CD4-positive, alpha-beta memory T cell (primary cell): ENCODE measurements around the gene ATP10D. TPM values are rescaled to one million over a fixed set of nuclear protein-coding genes. Genes with fewer than 3 reads are reported as not detected.

Experiments used
- CTCF ChIA-PET: fragments of 350-600 bp; sonication (Branson Sonifier 250); formaldehyde crosslinking; loops from one replicate; lab custom pipeline; 2021; ENCODE audit warnings: inconsistent platforms; ENCODE audit not compliant: partially characterized antibody; lab: Charles Lee
- POLR2A ChIA-PET: fragments of 350-600 bp; sonication (Branson Sonifier 250); formaldehyde crosslinking; loops from one replicate; lab custom pipeline; 2021; ENCODE audit not compliant: partially characterized antibody; lab: Charles Lee
- DNase-seq, 5 donors: peaks; one replicate each; pipeline versions ENCODE4 v3.0.0 to v3.0.0-alpha.2; 2020 to 2022; ENCODE audit warnings: mixed read lengths in 1 of 5
- H3K27ac ChIP-seq: one replicate; pipeline ENCODE4 v1.7.0; 2013; ENCODE audit warnings: low read depth, low read length
- H3K27me3 ChIP-seq: 2 replicates; pipeline ENCODE4 v1.7.0; 2013; ENCODE audit warnings: mild to moderate bottlenecking, low read length, moderate library complexity; ENCODE audit not compliant: insufficient read depth
- H3K36me3 ChIP-seq: 2 replicates; pipeline ENCODE4 v1.7.0; 2013; ENCODE audit warnings: mild to moderate bottlenecking, low read length, moderate library complexity; ENCODE audit not compliant: insufficient read depth
- H3K4me1 ChIP-seq: 2 replicates; pipeline ENCODE4 v1.7.0; 2013; ENCODE audit warnings: mild to moderate bottlenecking, low read length, moderate library complexity; ENCODE audit not compliant: insufficient read depth
- H3K4me3 ChIP-seq, 2 donors: one replicate each; pipeline ENCODE4 v1.7.0; 2013; ENCODE audit warnings: low read length in 2 of 2, mild to moderate bottlenecking in 1 of 2
- H3K9me3 ChIP-seq, 2 donors: one replicate each; pipeline ENCODE4 v1.7.0; 2013; ENCODE audit warnings: low read length in 2 of 2, control low read depth in 1 of 2; ENCODE audit not compliant: control insufficient read depth in 1 of 2
- H3K27ac Mint-ChIP-seq, 7 donors: one replicate each; pipeline ENCODE4 v1.8.0; 2020 to 2021; ENCODE audit warnings: mixed read lengths in 7 of 7, mild to moderate bottlenecking in 6 of 7, inconsistent platforms in 3 of 7, moderate library complexity in 3 of 7
- H3K27me3 Mint-ChIP-seq, 2 donors: one replicate each; pipeline ENCODE4 v1.8.0; 2020 to 2021; ENCODE audit warnings: mixed read lengths in 2 of 2
- H3K36me3 Mint-ChIP-seq, 2 donors: one replicate each; pipeline ENCODE4 v1.8.0; 2020 to 2021; ENCODE audit warnings: mixed read lengths in 2 of 2, inconsistent platforms in 1 of 2, mild to moderate bottlenecking in 1 of 2
- H3K4me1 Mint-ChIP-seq, 4 donors: one replicate each; pipeline ENCODE4 v1.8.0; 2020 to 2021; ENCODE audit warnings: mixed read lengths in 4 of 4, mild to moderate bottlenecking in 1 of 4
- H3K4me3 Mint-ChIP-seq, 8 donors: one replicate each; pipeline ENCODE4 v1.8.0; 2020 to 2021; ENCODE audit warnings: mixed read lengths in 8 of 8, mild to moderate bottlenecking in 7 of 8, moderate library complexity in 6 of 8, inconsistent platforms in 3 of 8
- H3K9me3 Mint-ChIP-seq, 8 donors: one replicate each; pipeline ENCODE4 v1.8.0; 2020 to 2021; ENCODE audit warnings: mixed read lengths in 8 of 8, mild to moderate bottlenecking in 5 of 8, inconsistent platforms in 3 of 8, moderate library complexity in 1 of 8
- intact Hi-C: fragments of 100-400 bp; cut with micrococcal nuclease; formaldehyde crosslinking; loops from one replicate; pipeline ENCODE4 v1.15.1; 2023
- polyA plus RNA-seq, 2 donors: library from polyadenylated mRNA; unstranded; fragments of 300-500 nt; fragmentation: Illumina TruSeq; gene quantifications; one replicate each; pipeline ENCODE4 v1.2.3, GENCODE V29; 2021
- total RNA-seq, 2 experiments: library from RNA; stranded (reverse); gene quantifications; one replicate each; pipeline ENCODE4 v1.2.3, GENCODE V29; 2021

ATP10D gene
- total and polyA plus RNA-seq, 4 experiments from 2014 or later = 2.0 to 4.2 (median 2.9) TPM

DNA sequence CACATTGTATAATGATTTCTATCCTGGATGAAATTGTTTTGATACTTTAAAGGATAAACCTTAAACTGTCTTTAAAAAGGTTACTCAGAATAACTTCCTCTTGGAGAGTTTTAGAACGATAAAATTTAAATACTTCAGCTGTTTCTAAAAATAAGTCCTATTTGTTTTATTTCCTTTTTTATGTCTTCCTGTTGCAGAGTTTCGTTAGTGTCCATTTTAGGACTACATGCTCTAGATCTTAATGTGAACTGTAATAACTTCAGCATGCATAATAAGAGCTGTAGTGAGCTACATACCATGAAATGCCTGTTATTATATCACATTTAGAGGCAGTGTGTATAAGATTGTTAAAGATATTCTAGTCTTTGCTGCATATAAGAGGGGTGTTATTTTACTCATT, 14.6 kb downstream of the ATP10D start:
- H3K27ac Mint-ChIP-seq = no peak overlapping the region
- Histone ChIP-seq H3K36me3 (no peaks in the 10 kb centered on the region), H3K27me3 (no peaks in the 10 kb centered on the region), H3K4me1 (no peaks in the 10 kb centered on the region), H3K27ac (no peak overlapping the region), H3K9me3 (no peaks in the 10 kb centered on the region), H3K4me3 (no peak overlapping the region)
- intact Hi-C loops = no loop called here
- ChIA-PET CTCF (no interaction called here), POLR2A (interaction anchor here (1.2 kb wide), 1 partner anchor 36 kb away, joined by 4 read pairs; the partner anchor contains the start of gene COMMD8)
- DNase-seq = no peak
- no peaks in the 10 kb centered on the region for H3K9me3 Mint-ChIP-seq
- peaks cover 0 to 2% (median 0%) of the 10 kb centered on the region in 4 donors for H3K4me1 Mint-ChIP-seq
- no peaks in the 10 kb centered on the region for H3K27me3 Mint-ChIP-seq
- H3K36me3 Mint-ChIP-seq = no peaks in the 10 kb centered on the region
- no peak overlapping the region for H3K4me3 Mint-ChIP-seq

DNA sequence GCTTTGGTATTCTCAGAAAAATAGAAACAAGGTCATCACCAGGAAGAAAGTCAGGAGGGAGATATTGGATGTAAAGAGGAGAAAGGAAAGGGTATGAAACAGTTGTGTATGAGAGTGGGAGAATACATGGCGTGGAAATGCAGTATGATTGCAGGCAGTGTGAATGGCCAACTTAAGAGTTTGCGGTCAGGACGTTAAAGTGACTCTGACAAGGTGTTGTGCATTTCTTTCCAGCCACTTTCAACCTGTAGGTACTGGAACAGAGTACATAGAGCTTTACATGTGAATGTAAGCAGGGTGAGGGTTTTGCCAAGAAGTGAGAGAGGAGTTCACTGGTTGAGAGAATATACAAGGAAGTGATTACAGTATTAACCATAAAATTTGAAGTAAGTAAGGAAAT, 15.7 kb downstream of the ATP10D start:
- intact Hi-C loops = no loop called here
- Mint-ChIP-seq H3K4me3 (no peak overlapping the region), H3K27me3 (no peaks in the 10 kb centered on the region), H3K36me3 (no peaks in the 10 kb centered on the region), H3K4me1 (peaks cover 0 to 2% (median 0%) of the 10 kb centered on the region in 4 donors), H3K27ac (no peak overlapping the region), H3K9me3 (no peaks in the 10 kb centered on the region)
- CTCF ChIA-PET = no interaction called here
- no peaks in the 10 kb centered on the region for H3K27me3 ChIP-seq
- no peaks in the 10 kb centered on the region for H3K4me1 ChIP-seq
- no peaks in the 10 kb centered on the region for H3K36me3 ChIP-seq
- no peaks in the 10 kb centered on the region for H3K9me3 ChIP-seq
- no peak for DNase-seq
- no peak overlapping the region for H3K27ac ChIP-seq
- H3K4me3 ChIP-seq = no peak overlapping the region
- POLR2A ChIA-PET = no interaction called here

DNA sequence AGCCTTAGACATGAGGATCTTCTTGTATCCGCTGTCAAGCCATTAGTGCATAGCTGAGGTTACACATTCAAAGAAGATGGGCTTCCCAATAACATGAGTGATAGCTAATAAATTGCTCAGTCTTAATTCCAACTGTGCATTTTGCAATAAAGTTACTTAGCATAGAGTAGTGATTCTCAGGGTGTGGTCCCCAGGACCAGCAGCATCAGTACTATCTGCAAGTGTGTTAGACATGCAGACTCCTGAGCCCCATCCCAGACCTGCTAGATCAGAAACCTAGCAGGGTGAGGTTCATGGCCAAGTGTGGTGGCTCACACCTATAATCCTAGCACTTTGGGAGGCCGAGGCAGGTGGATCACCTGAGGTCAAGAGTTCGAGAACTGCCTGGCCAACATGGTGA, 20.1 kb downstream of the ATP10D start:
- H3K4me1 ChIP-seq = no peaks in the 10 kb centered on the region
- Mint-ChIP-seq H3K27ac (no peak overlapping the region), H3K27me3 (no peaks in the 10 kb centered on the region), H3K4me1 (peaks cover 0 to 3% (median under 1%) of the 10 kb centered on the region in 4 donors), H3K9me3 (no peaks in the 10 kb centered on the region), H3K4me3 (no peak overlapping the region), H3K36me3 (no peaks in the 10 kb centered on the region)
- H3K4me3 ChIP-seq = no peak overlapping the region
- DNase-seq = no peak
- CTCF ChIA-PET = no interaction called here
- intact Hi-C loops = no loop called here
- POLR2A ChIA-PET = no interaction called here
- no peak overlapping the region for H3K27ac ChIP-seq
- H3K27me3 ChIP-seq = no peaks in the 10 kb centered on the region
- H3K36me3 ChIP-seq = no peaks in the 10 kb centered on the region
- no peaks in the 10 kb centered on the region for H3K9me3 ChIP-seq

DNA sequence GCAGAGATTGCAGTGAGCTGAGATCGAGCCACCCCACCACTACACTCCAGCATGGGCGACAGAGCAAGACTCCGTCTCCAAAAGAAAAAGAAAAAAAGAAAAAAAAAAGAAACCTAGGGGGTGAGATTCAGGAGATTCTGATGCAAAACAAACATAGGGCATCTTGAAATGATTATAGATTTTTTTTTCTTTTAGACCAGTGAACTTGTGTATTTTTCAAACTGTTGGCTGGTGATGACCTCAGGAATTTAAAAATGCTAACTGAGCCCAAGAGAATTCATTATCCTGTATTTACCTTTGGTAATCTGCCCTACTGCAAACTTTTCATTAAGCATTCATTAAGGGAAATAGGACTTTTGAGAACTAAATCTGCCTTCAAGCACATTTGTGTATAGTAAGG, 20.6 kb downstream of the ATP10D start:
- no peak overlapping the region for H3K4me3 Mint-ChIP-seq
- H3K9me3 Mint-ChIP-seq = no peaks in the 10 kb centered on the region
- DNase-seq = no peak
- no peak overlapping the region for H3K27ac Mint-ChIP-seq
- ChIA-PET POLR2A (no interaction called here), CTCF (no interaction called here)
- Histone ChIP-seq H3K9me3 (no peaks in the 10 kb centered on the region), H3K36me3 (no peaks in the 10 kb centered on the region), H3K27ac (no peak overlapping the region), H3K4me1 (no peaks in the 10 kb centered on the region), H3K27me3 (no peaks in the 10 kb centered on the region), H3K4me3 (no peak overlapping the region)
- intact Hi-C loops = no loop called here
- H3K36me3 Mint-ChIP-seq = no peaks in the 10 kb centered on the region
- peaks cover 3 to 6% (median 4%) of the 10 kb centered on the region in 4 donors for H3K4me1 Mint-ChIP-seq
- no peaks in the 10 kb centered on the region for H3K27me3 Mint-ChIP-seq

DNA sequence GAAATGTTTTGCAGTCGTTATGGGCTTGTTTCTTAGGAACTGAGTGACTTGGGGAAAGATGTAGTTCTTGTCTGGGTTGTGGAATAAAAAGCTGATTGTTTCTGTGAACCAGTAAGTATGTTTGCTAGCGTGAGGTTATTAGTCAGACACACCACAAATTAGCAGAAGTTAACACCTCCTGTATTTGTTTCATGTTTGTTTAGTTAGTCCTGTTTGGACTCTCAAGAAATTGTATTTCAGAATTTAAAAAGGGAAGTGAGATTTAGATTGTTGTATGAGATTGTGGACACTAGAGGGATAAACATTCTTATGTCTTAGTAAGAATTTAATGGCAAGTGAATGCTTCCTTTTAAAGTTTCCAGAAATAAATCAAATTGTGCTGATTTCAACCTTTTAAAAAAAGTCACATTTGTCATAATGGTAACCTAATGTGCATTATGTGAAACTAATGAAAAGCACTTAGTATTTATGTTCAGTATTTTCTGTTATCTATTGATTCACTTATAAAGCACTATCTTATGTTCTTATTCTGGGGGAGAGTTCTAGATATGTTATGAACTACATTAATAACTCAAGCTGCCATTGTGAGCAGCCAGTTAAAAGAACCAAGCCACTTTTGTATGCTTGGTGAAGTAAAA, 25.6 kb downstream of the ATP10D start:
- H3K27me3 ChIP-seq = no peaks in the 10 kb centered on the region
- H3K4me1 ChIP-seq = no peaks in the 10 kb centered on the region
- H3K9me3 Mint-ChIP-seq = no peaks in the 10 kb centered on the region
- no peak for DNase-seq
- H3K36me3 ChIP-seq = no peaks in the 10 kb centered on the region
- ChIA-PET POLR2A (no interaction called here), CTCF (no interaction called here)
- no peak overlapping the region for H3K4me3 ChIP-seq
- intact Hi-C loops = no loop called here
- peaks cover 6 to 17% (median 13%) of the 10 kb centered on the region in 4 donors for H3K4me1 Mint-ChIP-seq
- H3K27me3 Mint-ChIP-seq = no peaks in the 10 kb centered on the region
- H3K27ac Mint-ChIP-seq = peak overlapping the region in 1 of 7 donors; percentile 81
- no peak overlapping the region for H3K27ac ChIP-seq
- no peak overlapping the region for H3K4me3 Mint-ChIP-seq
- no peaks in the 10 kb centered on the region for H3K9me3 ChIP-seq
- peaks cover 0 to 17% of the 10 kb centered on the region in 2 donors for H3K36me3 Mint-ChIP-seq

DNA sequence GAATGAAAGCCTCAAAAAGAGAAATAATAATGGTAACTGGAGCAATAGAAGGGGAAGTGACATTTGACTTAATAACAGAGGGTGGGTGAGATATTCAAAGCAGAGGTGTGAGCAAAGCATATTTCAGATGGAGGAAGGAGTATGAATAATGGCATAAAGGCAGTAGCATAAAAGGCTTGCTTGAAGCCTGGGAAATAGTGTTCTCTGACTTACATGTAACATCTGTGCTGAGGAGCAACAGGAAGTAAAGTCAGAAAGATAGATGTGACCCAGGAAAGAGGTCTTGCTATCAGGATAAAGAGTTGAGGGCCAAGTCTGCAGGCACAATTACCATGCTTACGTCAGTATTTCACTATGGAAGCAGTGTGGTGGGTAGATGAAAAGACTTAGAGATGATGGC, 28.4 kb downstream of the ATP10D start:
- H3K4me1 Mint-ChIP-seq = peaks cover 6 to 17% (median 12%) of the 10 kb centered on the region in 4 donors
- Histone ChIP-seq H3K9me3 (no peaks in the 10 kb centered on the region), H3K27me3 (no peaks in the 10 kb centered on the region), H3K36me3 (no peaks in the 10 kb centered on the region), H3K4me1 (no peaks in the 10 kb centered on the region), H3K4me3 (no peak overlapping the region), H3K27ac (no peak overlapping the region)
- no peak overlapping the region for H3K4me3 Mint-ChIP-seq
- H3K36me3 Mint-ChIP-seq = peaks cover 0 to 17% of the 10 kb centered on the region in 2 donors
- DNase-seq = no peak
- intact Hi-C loops = no loop called here
- ChIA-PET CTCF (no interaction called here), POLR2A (no interaction called here)
- no peaks in the 10 kb centered on the region for H3K27me3 Mint-ChIP-seq
- no peak overlapping the region for H3K27ac Mint-ChIP-seq
- H3K9me3 Mint-ChIP-seq = no peaks in the 10 kb centered on the region

DNA sequence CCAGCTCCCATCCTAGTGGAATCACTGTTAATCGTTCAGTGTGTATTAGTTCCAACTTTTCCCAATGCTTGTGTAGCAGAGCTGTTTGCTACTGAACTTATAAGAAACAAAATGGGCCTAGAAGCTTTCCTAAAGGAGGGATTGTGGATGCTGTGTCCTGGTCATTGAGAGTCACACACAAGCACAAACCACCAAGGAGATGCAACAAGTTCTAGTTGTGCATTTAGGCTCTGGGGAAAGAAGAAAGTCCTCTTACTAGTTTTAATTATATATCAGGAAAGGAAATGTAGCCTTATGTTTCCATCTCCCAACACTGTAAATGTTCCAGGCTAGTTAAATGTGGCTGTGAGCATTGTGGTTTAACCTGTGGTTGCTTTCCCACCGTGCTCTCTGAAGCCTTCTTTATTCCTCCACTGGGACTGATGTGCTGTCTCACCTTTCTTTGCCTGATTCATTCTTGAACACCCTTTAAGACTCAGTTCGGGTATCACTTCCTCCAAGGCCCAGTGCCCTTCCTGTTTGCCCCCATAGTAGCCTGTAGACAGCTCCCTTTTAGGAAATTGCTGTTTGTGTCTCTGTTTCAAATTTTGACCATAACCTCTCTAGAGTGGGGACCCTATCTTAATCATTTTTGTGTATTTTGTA, 34.3 kb downstream of the ATP10D start:
- no peaks in the 10 kb centered on the region for H3K27me3 ChIP-seq
- peaks cover 3 to 10% of the 10 kb centered on the region in 2 donors for H3K36me3 Mint-ChIP-seq
- ChIA-PET CTCF (no interaction called here), POLR2A (no interaction called here)
- H3K27me3 Mint-ChIP-seq = no peaks in the 10 kb centered on the region
- no peak for DNase-seq
- H3K27ac Mint-ChIP-seq = peak overlapping the region in 1 of 7 donors; percentile 7
- no peaks in the 10 kb centered on the region for H3K9me3 ChIP-seq
- H3K4me3 ChIP-seq = no peak overlapping the region
- H3K4me1 ChIP-seq = no peaks in the 10 kb centered on the region
- H3K4me1 Mint-ChIP-seq = peaks cover 3 to 10% (median 8%) of the 10 kb centered on the region in 4 donors
- H3K4me3 Mint-ChIP-seq = no peak overlapping the region
- intact Hi-C loops = no loop called here
- peaks cover 0 to 1% (median 0%) of the 10 kb centered on the region in 8 donors for H3K9me3 Mint-ChIP-seq
- no peak overlapping the region for H3K27ac ChIP-seq
- H3K36me3 ChIP-seq = no peaks in the 10 kb centered on the region
